DND-41 (cell line): ENCODE measurements around the gene HBG1.

Source experiments
- EZH2 ChIP-seq: IDR thresholded peaks from 3 replicates; pipeline ENCODE4 v1.6.1; 2012; ENCODE audit warnings: borderline replicate concordance, low read depth, mild to moderate bottlenecking, moderate library complexity, low read length, inconsistent platforms; ENCODE audit not compliant: severe bottlenecking
- TF ChIP-seq, protein P1 (sequence below): IDR thresholded peaks from 2 replicates; pipeline ENCODE4 v1.5.1; 2012; ENCODE audit warnings: borderline replicate concordance, low read length, moderate library complexity, mild to moderate bottlenecking; ENCODE audit not compliant: poor library complexity, severe bottlenecking; ENCODE audit errors: extremely low read depth

DNA sequence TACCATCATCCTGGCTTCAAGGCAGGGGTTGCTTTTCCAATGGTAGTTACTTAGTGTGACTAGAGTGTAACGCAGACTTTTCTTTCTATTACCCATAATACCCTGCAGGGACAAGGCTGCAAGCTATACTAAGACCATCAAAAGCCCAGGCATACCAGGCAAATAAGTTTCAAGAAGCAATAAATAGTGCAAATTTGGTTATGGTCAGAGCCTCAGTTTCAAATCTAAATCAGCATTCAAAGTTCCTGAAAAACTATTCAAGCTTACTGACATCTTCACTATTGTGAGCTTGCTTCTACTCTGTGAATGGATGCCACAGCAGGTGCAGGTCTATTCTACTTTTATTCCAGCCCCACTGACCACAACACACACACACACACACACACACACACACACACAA is 20.3 kb downstream of the HBG1 start:
- TF ChIP-seq, protein P1, sequence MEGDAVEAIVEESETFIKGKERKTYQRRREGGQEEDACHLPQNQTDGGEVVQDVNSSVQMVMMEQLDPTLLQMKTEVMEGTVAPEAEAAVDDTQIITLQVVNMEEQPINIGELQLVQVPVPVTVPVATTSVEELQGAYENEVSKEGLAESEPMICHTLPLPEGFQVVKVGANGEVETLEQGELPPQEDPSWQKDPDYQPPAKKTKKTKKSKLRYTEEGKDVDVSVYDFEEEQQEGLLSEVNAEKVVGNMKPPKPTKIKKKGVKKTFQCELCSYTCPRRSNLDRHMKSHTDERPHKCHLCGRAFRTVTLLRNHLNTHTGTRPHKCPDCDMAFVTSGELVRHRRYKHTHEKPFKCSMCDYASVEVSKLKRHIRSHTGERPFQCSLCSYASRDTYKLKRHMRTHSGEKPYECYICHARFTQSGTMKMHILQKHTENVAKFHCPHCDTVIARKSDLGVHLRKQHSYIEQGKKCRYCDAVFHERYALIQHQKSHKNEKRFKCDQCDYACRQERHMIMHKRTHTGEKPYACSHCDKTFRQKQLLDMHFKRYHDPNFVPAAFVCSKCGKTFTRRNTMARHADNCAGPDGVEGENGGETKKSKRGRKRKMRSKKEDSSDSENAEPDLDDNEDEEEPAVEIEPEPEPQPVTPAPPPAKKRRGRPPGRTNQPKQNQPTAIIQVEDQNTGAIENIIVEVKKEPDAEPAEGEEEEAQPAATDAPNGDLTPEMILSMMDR: no peak
- no peak for TF ChIP-seq EZH2
